Vagina (tissue), 2 donors: ENCODE measurements around the gene SLC16A13. TPM values are rescaled to one million over a fixed set of nuclear protein-coding genes. Genes with fewer than 3 reads are reported as not detected.

Experiments
- DNase-seq, 2 donors: peaks; one replicate each; pipeline ENCODE4 v3.0.0-alpha.2; 2017; ENCODE audit errors: extremely low spot score in 2 of 2
- H3K27ac ChIP-seq: fragments of 200-600 bp; sonication (generic); one replicate; pipeline ENCODE4 v1.5.1; 2019
- H3K27me3 ChIP-seq: fragments of 200-600 bp; sonication (generic); one replicate; pipeline ENCODE4 v1.5.1; 2019
- H3K36me3 ChIP-seq, 2 donors: fragments of 200-600 bp; sonication (generic); one replicate each; pipeline ENCODE4 v1.5.1; 2017 to 2019
- H3K4me1 ChIP-seq: fragments of 200-600 bp; sonication (generic); one replicate; pipeline ENCODE4 v1.5.1; 2019
- H3K4me3 ChIP-seq, 2 donors: fragments of 200-600 bp; sonication (generic); 1 replicate in 1 of 2; 2 replicates in 1 of 2; pipeline ENCODE4 v1.5.1; 2016 to 2019
- H3K9me3 ChIP-seq: fragments of 200-600 bp; sonication (generic); one replicate; pipeline ENCODE4 v1.5.1; 2019
- CTCF ChIP-seq, 3 experiments: fragments of 450-650 bp in 2 of 3; fragments of 200-600 bp in 1 of 3; sonication (generic) in 1 of 3; IDR thresholded peaks; one replicate each; pipeline ENCODE4 v1.5.1; 2017 to 2019; ENCODE audit warnings: antibody characterized with exemption in 3 of 3, mild to moderate bottlenecking in 2 of 3, moderate library complexity in 2 of 3
- POLR2A ChIP-seq, 2 donors: fragments of 450-650 bp; IDR thresholded peaks; one replicate each; pipeline ENCODE4 v1.6.1; 2017; ENCODE audit warnings: antibody characterized with exemption in 2 of 2, mild to moderate bottlenecking in 2 of 2, moderate library complexity in 2 of 2
- POLR2AphosphoS5 ChIP-seq, 2 donors: sonication (generic); formaldehyde crosslinking; IDR thresholded peaks; one replicate each; pipeline ENCODE4 v1.9.0; 2017; ENCODE audit warnings: antibody characterized with exemption in 2 of 2, mild to moderate bottlenecking in 2 of 2, low read depth in 1 of 2; ENCODE audit not compliant: insufficient read depth in 1 of 2
- intact Hi-C: fragments of 100-400 bp; cut with DNase I; formaldehyde crosslinking; loops from one replicate; pipeline ENCODE4 v1.15.1; 2023
- total RNA-seq: library from RNA; depleted of rRNA; stranded (reverse); fragments of >200 nt; gene quantifications from one replicate; pipeline ENCODE4 v1.2.3, GENCODE V29; 2016

SLC16A13 gene
- total RNA-seq, 1 donor from 2014 or later, result 2.0 TPM

- H3K4me3 ChIP-seq, result no peak overlapping the region
Measured at GRCh38 chr17:7077911-7078546, 42.2 kb downstream of the SLC16A13 start.

GRCh38 chr17:7078711-7079110, 42.9 kb downstream of the SLC16A13 start:
- Histone ChIP-seq H3K27me3 (no peaks in the 10 kb centered on the region), H3K36me3 (no peaks in the 10 kb centered on the region), H3K4me1 (no peaks in the 10 kb centered on the region), H3K9me3 (no peaks in the 10 kb centered on the region), H3K27ac (no peak overlapping the region), H3K4me3 (no peak overlapping the region)
- DNase-seq, result no peak
- intact Hi-C loops, result no loop called here
- no peak for TF ChIP-seq POLR2AphosphoS5 (IDR thresholded peaks at IDR 0.05; ENCODE audit: insufficient read depth in 1 of 2, low read depth in 1 of 2)
- TF ChIP-seq POLR2A (IDR thresholded peaks at IDR 0.05), result no peak
- TF ChIP-seq CTCF (IDR thresholded peaks at IDR 0.05), result no peak

More at GRCh38 chr17:7077911-7078546, 42.2 kb downstream of the SLC16A13 start:
- H3K36me3 ChIP-seq, result no peaks in the 10 kb centered on the region
- intact Hi-C loops, result no loop called here
- no peak overlapping the region for H3K27ac ChIP-seq
- H3K9me3 ChIP-seq, result no peaks in the 10 kb centered on the region
- H3K27me3 ChIP-seq, result no peaks in the 10 kb centered on the region
- H3K4me1 ChIP-seq, result no peaks in the 10 kb centered on the region
- DNase-seq, result no peak
- TF ChIP-seq POLR2A (IDR thresholded peaks at IDR 0.05) (no peak), POLR2AphosphoS5 (IDR thresholded peaks at IDR 0.05; ENCODE audit: insufficient read depth in 1 of 2, low read depth in 1 of 2) (no peak), CTCF (IDR thresholded peaks at IDR 0.05) (no peak)

GRCh38 chr17:7079581-7080455, 44.0 kb downstream of the SLC16A13 start, which contains the start of gene CLEC10A:
CLEC10A (minus strand) TSS chr17:7080251; CDS start chr17:7078812, 1,439 bp downstream.
- no peak for DNase-seq
- Histone ChIP-seq H3K36me3 (no peaks in the 10 kb centered on the region), H3K27ac (no peak within 1 kb of the TSS), H3K4me1 (no peaks in the 10 kb centered on the region), H3K4me3 (no peak within 1 kb of the TSS), H3K27me3 (no peaks in the 10 kb centered on the region), H3K9me3 (no peaks in the 10 kb centered on the region)
- TF ChIP-seq CTCF (IDR thresholded peaks at IDR 0.05) (no peak), POLR2A (IDR thresholded peaks at IDR 0.05) (no peak), POLR2AphosphoS5 (IDR thresholded peaks at IDR 0.05; ENCODE audit: insufficient read depth in 1 of 2, low read depth in 1 of 2) (no peak)
- intact Hi-C loops, result no loop called here

- Histone ChIP-seq H3K9me3 (no peaks in the 10 kb centered on the region), H3K36me3 (no peaks in the 10 kb centered on the region), H3K4me3 (no peak overlapping the region), H3K27ac (no peak overlapping the region), H3K4me1 (no peaks in the 10 kb centered on the region), H3K27me3 (no peaks in the 10 kb centered on the region)
- DNase-seq, result no peak
- peak in 1 of 2 donors; percentile 27 for TF ChIP-seq POLR2AphosphoS5 (IDR thresholded peaks at IDR 0.05; ENCODE audit: insufficient read depth in 1 of 2, low read depth in 1 of 2)
- no peak for TF ChIP-seq POLR2A (IDR thresholded peaks at IDR 0.05)
- TF ChIP-seq CTCF (IDR thresholded peaks at IDR 0.05), result no peak
- intact Hi-C loops, result no loop called here
Measured at GRCh38 chr17:7080456-7081041, 44.7 kb downstream of the SLC16A13 start.
